Myocyte (in vitro differentiated cells): Measurements from ENCODE around the gene LITAFD. TPM values are rescaled to one million over a fixed set of nuclear protein-coding genes. Genes with fewer than 3 reads are reported as not detected.
"Not testable (repeated sequence)": the region's sequence is repeated elsewhere in the genome, so short reads cannot be mapped to it uniquely, and the experiment has no call there.

Experiments used
- DNase-seq: peaks from one replicate; pipeline ENCODE4 v3.0.0-alpha.2; 2012; ENCODE audit warnings: low read depth
- total RNA-seq: library from RNA; depleted of rRNA; stranded (reverse); fragments of >200 nt; gene quantifications from 2 replicates; pipeline ENCODE4 v1.2.3, GENCODE V29; 2014

Gene LITAFD
- total RNA-seq, 1 donor from 2014 or later, result not detected

- no peak for DNase-seq
These were observed 12.0 kb downstream of the LITAFD start for GRCh38 chr16:8893976-8894690.

- no peak for DNase-seq
These were observed 12.7 kb downstream of the LITAFD start for GRCh38 chr16:8894736-8895334.

GRCh38 chr16:8898660-8899318, 16.6 kb downstream of the LITAFD start:
- DNase-seq, result no peak

- DNase-seq, result no peak
These were observed 17.7 kb downstream of the LITAFD start for GRCh38 chr16:8899709-8900317.

- no peak for DNase-seq
These were observed 18.2 kb downstream of the LITAFD start for GRCh38 chr16:8900343-8900742.

GRCh38 chr16:8901320-8901861, 19.2 kb downstream of the LITAFD start:
- no peak for DNase-seq

GRCh38 chr16:8903004-8903403, 20.9 kb downstream of the LITAFD start:
- DNase-seq, result no peak

GRCh38 chr16:8904018-8904430, 21.9 kb downstream of the LITAFD start:
- no peak for DNase-seq

GRCh38 chr16:8905168-8905762, 23.1 kb downstream of the LITAFD start:
- DNase-seq, result no peak

GRCh38 chr16:8905795-8906591, 23.8 kb downstream of the LITAFD start:
- no peak for DNase-seq

- peak; percentile 59 for DNase-seq
These were observed 24.9 kb downstream of the LITAFD start for GRCh38 chr16:8907096-8907495.

GRCh38 chr16:8908810-8909468, 26.8 kb downstream of the LITAFD start:
- DNase-seq, result peak; percentile 26

- DNase-seq, result no peak
These were observed 28.7 kb downstream of the LITAFD start for GRCh38 chr16:8910811-8911210.

- no peak for DNase-seq
These were observed 30.6 kb downstream of the LITAFD start for GRCh38 chr16:8912793-8913192.

GRCh38 chr16:8914098-8914497, 31.9 kb downstream of the LITAFD start:
- DNase-seq, result no peak

- DNase-seq, result no peak
These were observed 33.7 kb downstream of the LITAFD start for GRCh38 chr16:8915722-8916301.

GRCh38 chr16:8916541-8917225, 34.5 kb downstream of the LITAFD start:
- DNase-seq, result no peak

GRCh38 chr16:8917336-8917735, 35.2 kb downstream of the LITAFD start:
- not testable (repeated sequence) for DNase-seq
